ENCODE data around the gene PRDM16. TPM values are rescaled to one million over a fixed set of nuclear protein-coding genes. Genes with fewer than 3 reads are reported as not detected.

The PRDM16 gene
- total and polyA plus RNA-seq, 2 donors (not counting 1 experiment from before 2014, with no cell fraction given): 0.03 to 0.12 TPM

- H3K27ac Mint-ChIP-seq: no peak overlapping the region
- H3K27me3 Mint-ChIP-seq: peaks cover 9% of the 10 kb centered on the region
- H3K9me3 Mint-ChIP-seq (ENCODE audit: insufficient read depth): peaks cover 2% of the 10 kb centered on the region
- no peaks in the 10 kb centered on the region for H4K20me1 ChIP-seq (ENCODE audit: control insufficient read depth, insufficient read depth, low read length, poor library complexity, severe bottlenecking)
- H3K9me3 ChIP-seq (ENCODE audit: control extremely low read depth in 1 of 3, control insufficient read depth in 2 of 3, insufficient read depth in 1 of 3, low read length in 2 of 3): no peaks in the 10 kb centered on the region
- H3K79me2 ChIP-seq (ENCODE audit: control insufficient read depth, insufficient read depth, low read length): no peaks in the 10 kb centered on the region
- DNase-seq (no peak), ATAC-seq (ENCODE audit: low read depth) (no peak)
- intact Hi-C loops (cut with micrococcal nuclease): no loop called here
- no peak for TF ChIP-seq CTCF (IDR thresholded peaks at IDR 0.05)
- no peak for TF ChIP-seq EZH2 (IDR thresholded peaks at IDR 0.05; ENCODE audit: borderline replicate concordance, insufficient read depth, low read depth, low read length, poor library complexity, severe bottlenecking)
- no peak overlapping the region for H3K4me2 ChIP-seq (replicated peaks; ENCODE audit: low read depth, low read length, poor library complexity, severe bottlenecking)
- H3K9ac ChIP-seq (ENCODE audit: low read length): no peak overlapping the region
- no peaks in the 10 kb centered on the region for H3K4me1 Mint-ChIP-seq
- POLR2A ChIA-PET: no interaction called here
- H2AFZ ChIP-seq (ENCODE audit: insufficient read depth, low read depth, low read length, poor library complexity, severe bottlenecking): no peak overlapping the region
- H3K27ac ChIP-seq (ENCODE audit: low read length in 2 of 2): no peak overlapping the region
- 89% methylated on average over 9 of the region's 10 CpGs for WGBS (ENCODE audit: insufficient coverage)
- no peak overlapping the region for H3K4me3 Mint-ChIP-seq
- CTCF ChIA-PET: no interaction called here
- no peaks in the 10 kb centered on the region for H3K4me1 ChIP-seq (ENCODE audit: control insufficient read depth in 2 of 2, insufficient read depth in 2 of 2, low read length in 2 of 2)
- H3K27me3 ChIP-seq (replicated peaks in 1 of 4; ENCODE audit: control extremely low read depth in 1 of 4, control insufficient read depth in 3 of 4, insufficient read depth in 4 of 4, low read length in 3 of 4): no peaks in the 10 kb centered on the region
- H3K36me3 ChIP-seq (replicated peaks in 1 of 2; ENCODE audit: control extremely low read depth in 1 of 2, control insufficient read depth in 1 of 2, extremely low read depth in 1 of 2, insufficient read depth in 2 of 2, low read length in 1 of 2): no peaks in the 10 kb centered on the region
- H3K4me3 ChIP-seq (ENCODE audit: control extremely low read depth in 1 of 5, extremely low read depth in 1 of 5, insufficient read depth in 1 of 5, low read depth in 2 of 5, low read length in 4 of 5): no peak overlapping the region
Measured at GRCh38 chr1:3058263-3059030, 10.6 kb upstream of the PRDM16 start.

- CTCF ChIA-PET: no interaction called here
- TF ChIP-seq EZH2 (IDR thresholded peaks at IDR 0.05; ENCODE audit: borderline replicate concordance, insufficient read depth, low read depth, low read length, poor library complexity, severe bottlenecking) (no peak), CTCF (IDR thresholded peaks at IDR 0.05) (no peak)
Measured at GRCh38 chr1:3060127-3060526, 8.9 kb upstream of the PRDM16 start.

More at GRCh38 chr1:3060127-3060526, 8.9 kb upstream of the PRDM16 start:
- intact Hi-C loops (cut with micrococcal nuclease): no loop called here
- POLR2A ChIA-PET: no interaction called here
- no peak overlapping the region for H3K9ac ChIP-seq (ENCODE audit: low read length)
- Mint-ChIP-seq H3K27ac (no peak overlapping the region), H3K4me1 (no peaks in the 10 kb centered on the region), H3K27me3 (peaks cover 5% of the 10 kb centered on the region), H3K9me3 (ENCODE audit: insufficient read depth) (peaks cover 2% of the 10 kb centered on the region), H3K4me3 (no peak overlapping the region)
- H3K79me2 ChIP-seq (ENCODE audit: control insufficient read depth, insufficient read depth, low read length): no peaks in the 10 kb centered on the region
- H3K36me3 ChIP-seq (replicated peaks in 1 of 2; ENCODE audit: control extremely low read depth in 1 of 2, control insufficient read depth in 1 of 2, extremely low read depth in 1 of 2, insufficient read depth in 2 of 2, low read length in 1 of 2): no peaks in the 10 kb centered on the region
- DNase-seq (no peak), ATAC-seq (ENCODE audit: low read depth) (no peak)
- H3K9me3 ChIP-seq (ENCODE audit: control extremely low read depth in 1 of 3, control insufficient read depth in 2 of 3, insufficient read depth in 1 of 3, low read length in 2 of 3): no peaks in the 10 kb centered on the region
- WGBS (ENCODE audit: insufficient coverage): 86% methylated on average over 9 of the region's 9 CpGs
- no peaks in the 10 kb centered on the region for H4K20me1 ChIP-seq (ENCODE audit: control insufficient read depth, insufficient read depth, low read length, poor library complexity, severe bottlenecking)
- H3K4me3 ChIP-seq (ENCODE audit: control extremely low read depth in 1 of 5, extremely low read depth in 1 of 5, insufficient read depth in 1 of 5, low read depth in 2 of 5, low read length in 4 of 5): no peak overlapping the region
- no peaks in the 10 kb centered on the region for H3K4me1 ChIP-seq (ENCODE audit: control insufficient read depth in 2 of 2, insufficient read depth in 2 of 2, low read length in 2 of 2)
- H2AFZ ChIP-seq (ENCODE audit: insufficient read depth, low read depth, low read length, poor library complexity, severe bottlenecking): no peak overlapping the region
- no peak overlapping the region for H3K27ac ChIP-seq (ENCODE audit: low read length in 2 of 2)
- no peak overlapping the region for H3K4me2 ChIP-seq (replicated peaks; ENCODE audit: low read depth, low read length, poor library complexity, severe bottlenecking)
- H3K27me3 ChIP-seq (replicated peaks in 1 of 4; ENCODE audit: control extremely low read depth in 1 of 4, control insufficient read depth in 3 of 4, insufficient read depth in 4 of 4, low read length in 3 of 4): peaks cover 0 to under 1% (median 0%) of the 10 kb centered on the region in 4 experiments
